OCI-LY7 (cell line): Measurements from ENCODE around the gene PROM2.

Experiments used
- CTCF ChIP-seq: fragments of 200-600 bp; sonication (generic); conservative IDR thresholded peaks from 2 replicates; pipeline ENCODE4 v1.5.1; 2014; ENCODE audit warnings: mild to moderate bottlenecking, antibody characterized with exemption, low read length, moderate library complexity, mixed read lengths
- EZH2phosphoT487 ChIP-seq: fragments of 200-600 bp; sonication (generic); IDR thresholded peaks from 2 replicates; pipeline ENCODE4 v1.6.1; 2018; ENCODE audit warnings: low read depth, borderline replicate concordance, mild to moderate bottlenecking, mixed run types, antibody characterized with exemption, low read length, moderate library complexity, mixed read lengths

GRCh38 chr2:95309599-95309998, 35.4 kb downstream of the PROM2 start:
- no peak for TF ChIP-seq CTCF
- TF ChIP-seq EZH2phosphoT487 = no peak
